HEK293T (cell line): Measurements from ENCODE around the gene MAFF.

Source experiments
- CTCF ChIA-PET: fragments of 350-600 bp; formaldehyde crosslinking; extraction: SDS; loops from one replicate; lab custom pipeline; 2021; ENCODE audit warnings: antibody characterized with exemption, inconsistent platforms; lab: Yijun Ruan, JAX
- POLR2A ChIA-PET: fragments of 350-600 bp; formaldehyde crosslinking; extraction: SDS; loops from one replicate; lab custom pipeline; 2020; ENCODE audit warnings: antibody characterized with exemption, inconsistent platforms; lab: Yijun Ruan, JAX
- DNase-seq: peaks from one replicate; pipeline ENCODE4 v3.0.0; 2012; ENCODE audit warnings: mixed read lengths; ENCODE audit errors: extremely low spot score
- ARNT ChIP-seq: fragments of 450-650 bp; IDR thresholded peaks from 2 replicates; pipeline ENCODE4 v1.6.1; 2017; ENCODE audit warnings: mild to moderate bottlenecking
- BHLHE40 ChIP-seq: fragments of 450-650 bp; IDR thresholded peaks from 2 replicates; pipeline ENCODE4 v1.6.1; 2016; ENCODE audit warnings: mild to moderate bottlenecking, moderate library complexity, borderline replicate concordance
- CTBP1 ChIP-seq: fragments of 450-650 bp; IDR thresholded peaks from 2 replicates; pipeline ENCODE4 v1.6.1; 2016; ENCODE audit warnings: borderline replicate concordance
- ELF4 ChIP-seq: fragments of 450-650 bp; IDR thresholded peaks from 2 replicates; pipeline ENCODE4 v1.6.1; 2017; ENCODE audit warnings: antibody characterized with exemption
- FOXA1 ChIP-seq: fragments of 450-650 bp; IDR thresholded peaks from 2 replicates; pipeline ENCODE4 v1.6.1; 2016; ENCODE audit warnings: mild to moderate bottlenecking
- FOXK2 ChIP-seq: fragments of 450-650 bp; IDR thresholded peaks from 2 replicates; pipeline ENCODE4 v1.6.1; 2016; ENCODE audit warnings: mild to moderate bottlenecking
- FOXM1 ChIP-seq: fragments of 450-650 bp; IDR thresholded peaks from 2 replicates; pipeline ENCODE4 v1.6.1; 2017; ENCODE audit warnings: mild to moderate bottlenecking, borderline replicate concordance
- HDGF ChIP-seq: fragments of 450-650 bp; IDR thresholded peaks from 2 replicates; pipeline ENCODE4 v1.6.1; 2017; ENCODE audit warnings: antibody characterized with exemption, borderline replicate concordance
- L3MBTL2 ChIP-seq: fragments of 450-650 bp; conservative IDR thresholded peaks from 2 replicates; pipeline ENCODE4 v1.6.1; 2016; ENCODE audit warnings: mild to moderate bottlenecking
- LEF1 ChIP-seq: fragments of 450-650 bp; IDR thresholded peaks from 2 replicates; pipeline ENCODE4 v1.6.1; 2017; ENCODE audit warnings: mild to moderate bottlenecking, borderline replicate concordance
- NFRKB ChIP-seq: fragments of 450-650 bp; IDR thresholded peaks from 2 replicates; pipeline ENCODE4 v1.6.1; 2016; ENCODE audit warnings: mild to moderate bottlenecking, moderate library complexity
- PKNOX1 ChIP-seq: fragments of 450-650 bp; IDR thresholded peaks from 2 replicates; pipeline ENCODE4 v1.6.1; 2016
- SP1 ChIP-seq: fragments of 450-650 bp; IDR thresholded peaks from 2 replicates; pipeline ENCODE4 v1.6.1; 2017
- SUZ12 ChIP-seq: fragments of 450-650 bp; IDR thresholded peaks from 2 replicates; pipeline ENCODE4 v1.6.1; 2016; ENCODE audit warnings: mild to moderate bottlenecking
- TARDBP ChIP-seq: fragments of 450-650 bp; IDR thresholded peaks from 2 replicates; pipeline ENCODE4 v1.6.1; 2016
- ZNF384 ChIP-seq: fragments of 450-650 bp; IDR thresholded peaks from 2 replicates; pipeline ENCODE4 v1.6.1; 2016

The MAFF gene

GRCh38 chr22:38191055-38191454 is 10.7 kb upstream of the MAFF start:
- no peak for TF ChIP-seq L3MBTL2
- CTCF ChIA-PET = no interaction called here
- DNase-seq = no peak
- POLR2A ChIA-PET = interaction anchor here (1.6 to 2.6 kb wide), 2 partner anchors 9 to 11 kb away, joined by 4 to 13 read pairs; partner anchors contain the start of genes MAFF and PLA2G6

- no peak for DNase-seq
- no peak for TF ChIP-seq SP1
- no peak for TF ChIP-seq ELF4
- no peak for TF ChIP-seq NFRKB
- TF ChIP-seq FOXK2 = no peak
- no peak for TF ChIP-seq TARDBP
- no peak for TF ChIP-seq HDGF
- TF ChIP-seq ZNF384 = no peak
- TF ChIP-seq LEF1 = no peak
- ChIA-PET POLR2A (interaction anchor here (0.8 to 2.6 kb wide), 4 partner anchors 9 to 16 kb away, joined by 3 to 13 read pairs (median 5); partner anchors contain the start of genes MAFF and PLA2G6), CTCF (no interaction called here)
These were observed 9.9 kb upstream of the MAFF start for GRCh38 chr22:38191731-38192474.

- ChIA-PET CTCF (no interaction called here), POLR2A (interaction anchor here (0.8 to 2.6 kb wide), 3 partner anchors 9 to 16 kb away, joined by 3 to 13 read pairs (median 6); partner anchors contain the start of genes MAFF and PLA2G6)
These were observed 9.3 kb upstream of the MAFF start for GRCh38 chr22:38192475-38192863.

GRCh38 chr22:38193580-38193979 is 8.2 kb upstream of the MAFF start:
- TF ChIP-seq L3MBTL2 (no peak), ZNF384 (no peak), CTBP1 (no peak), LEF1 (no peak), SP1 (no peak), ELF4 (no peak), BHLHE40 (no peak), FOXM1 (no peak), PKNOX1 (no peak), HDGF (no peak), TARDBP (no peak)
- no peak for DNase-seq
- CTCF ChIA-PET = no interaction called here
- POLR2A ChIA-PET = interaction anchor here (2.6 kb wide), 1 partner anchor 12 kb away, joined by 13 read pairs; the partner anchor contains the start of gene PLA2G6

More at GRCh38 chr22:38192475-38192863, 9.3 kb upstream of the MAFF start:
- TF ChIP-seq LEF1 = no peak
- DNase-seq = no peak

GRCh38 chr22:38196791-38197419 is 4.9 kb upstream of the MAFF start:
- ChIA-PET POLR2A (interaction anchor here (0.5 to 0.8 kb wide), 2 partner anchors 14 to 16 kb away, joined by 3 read pairs; no protein-coding TSS in a partner anchor), CTCF (interaction anchor here (0.6 kb wide), 2 partner anchors 15 to 107 kb away, joined by 4 to 6 read pairs; no protein-coding TSS in a partner anchor)
- no peak for DNase-seq
- TF ChIP-seq SUZ12 (no peak), ZNF384 (peak; percentile 61), ELF4 (no peak), ARNT (no peak), PKNOX1 (no peak), SP1 (no peak)

- no peak for TF ChIP-seq PKNOX1
- no peak for TF ChIP-seq TARDBP
- TF ChIP-seq SUZ12 = no peak
- no peak for TF ChIP-seq FOXA1
- no peak for DNase-seq
- ChIA-PET POLR2A (interaction anchor here (1.4 to 2.9 kb wide), 2 partner anchors 13 to 22 kb away, joined by 4 to 7 read pairs; no protein-coding TSS in a partner anchor), CTCF (interaction anchor here (0.6 kb wide), 1 partner anchor 38 kb away, joined by 5 read pairs; no protein-coding TSS in a partner anchor)
These were observed 1.8 kb upstream of the MAFF start for GRCh38 chr22:38199826-38200559.
